Breast epithelium (tissue), 4 donors: ENCODE results near the gene RRP15. TPM values are rescaled to one million over a fixed set of nuclear protein-coding genes. Genes with fewer than 3 reads are reported as not detected.

ENCODE experiments used
- DNase-seq, 2 donors: peaks; one replicate each; pipeline ENCODE4 v3.0.0-alpha.2; 2019; ENCODE audit warnings: low spot score in 2 of 2
- H3K27ac ChIP-seq, 2 donors: fragments of 200-600 bp; sonication (generic) in 1 of 2; one replicate each; pipeline ENCODE4 v1.5.1; 2016 to 2019; ENCODE audit warnings: mild to moderate bottlenecking in 1 of 2
- H3K27me3 ChIP-seq, 2 donors: fragments of 200-600 bp; sonication (generic) in 1 of 2; one replicate each; pipeline versions ENCODE4 v1.5.1 to v1.6.0; 2017 to 2019; ENCODE audit warnings: control low read depth in 1 of 2, mild to moderate bottlenecking in 1 of 2
- H3K36me3 ChIP-seq: fragments of 200-600 bp; one replicate; pipeline ENCODE4 v1.5.1; 2019
- H3K4me1 ChIP-seq, 2 donors: fragments of 200-600 bp; sonication (generic); one replicate each; pipeline ENCODE4 v1.5.1; 2016 to 2019; ENCODE audit warnings: control low read depth in 1 of 2
- H3K4me3 ChIP-seq, 3 donors: fragments of 200-600 bp; sonication (generic); 1 replicate in 2 of 3; 2 replicates in 1 of 3; pipeline ENCODE4 v1.5.1; 2016 to 2019; ENCODE audit warnings: mild to moderate bottlenecking in 3 of 3, moderate library complexity in 2 of 3
- H3K9me3 ChIP-seq, 2 donors: fragments of 200-600 bp; sonication (generic) in 1 of 2; one replicate each; pipeline ENCODE4 v1.5.1; 2016 to 2019; ENCODE audit warnings: control low read depth in 1 of 2
- CTCF ChIP-seq, 3 donors: fragments of 450-650 bp; IDR thresholded peaks; one replicate each; pipeline ENCODE4 v1.5.1; 2016 to 2017; ENCODE audit warnings: antibody characterized with exemption in 3 of 3, mild to moderate bottlenecking in 3 of 3, moderate library complexity in 3 of 3
- POLR2A ChIP-seq: fragments of 450-650 bp; IDR thresholded peaks from one replicate; pipeline ENCODE4 v1.6.1; 2016; ENCODE audit warnings: antibody characterized with exemption, mild to moderate bottlenecking, moderate library complexity
- POLR2AphosphoS5 ChIP-seq, 3 donors: sonication (generic); formaldehyde crosslinking; IDR thresholded peaks; one replicate each; pipeline ENCODE4 v1.6.1; 2017; ENCODE audit warnings: antibody characterized with exemption in 3 of 3
- intact Hi-C: fragments of 100-400 bp; cut with DNase I; formaldehyde crosslinking; loops from one replicate; pipeline ENCODE4 v1.15.1; 2023; ENCODE audit warnings: low total_unique reads
- total RNA-seq, 3 donors: library from RNA; depleted of rRNA; stranded (reverse); fragments of >200 nt; gene quantifications; one replicate each; pipeline ENCODE4 v1.1.0, GENCODE V29; 2016

RRP15 gene
- total RNA-seq, 3 donors from 2014 or later = 6.2 to 8.8 (median 7.8) TPM

- peak; percentile 12 to 37 (median 19) for TF ChIP-seq POLR2AphosphoS5 (IDR thresholded peaks at IDR 0.05)
- no peak for TF ChIP-seq CTCF (IDR thresholded peaks at IDR 0.05)
- peak overlapping the region; percentile 89 to 92 for H3K27ac ChIP-seq
- peak in 1 of 2 donors; percentile 44 for DNase-seq
- H3K4me3 ChIP-seq = peak overlapping the region; percentile 60 to 86 (median 78)
- H3K4me1 ChIP-seq = no peaks in the 10 kb centered on the region
- no peaks in the 10 kb centered on the region for H3K36me3 ChIP-seq
- H3K27me3 ChIP-seq = no peaks in the 10 kb centered on the region
- H3K9me3 ChIP-seq = no peaks in the 10 kb centered on the region
- intact Hi-C loops = no loop called here
Measured at GRCh38 chr1:218346391-218347204, 61.5 kb downstream of the RRP15 start.

GRCh38 chr1:218347336-218347722 is 62.2 kb downstream of the RRP15 start:
- no peaks in the 10 kb centered on the region for H3K27me3 ChIP-seq
- TF ChIP-seq POLR2AphosphoS5 (IDR thresholded peaks at IDR 0.05) (no peak), CTCF (IDR thresholded peaks at IDR 0.05) (peak in 1 of 3 donors; percentile 25)
- peak overlapping the region; percentile 89 to 92 for H3K27ac ChIP-seq
- H3K36me3 ChIP-seq = no peaks in the 10 kb centered on the region
- no peak for DNase-seq
- H3K9me3 ChIP-seq = no peaks in the 10 kb centered on the region
- intact Hi-C loops = no loop called here
- H3K4me3 ChIP-seq = peak overlapping the region; percentile 60 to 86 (median 78)
- no peaks in the 10 kb centered on the region for H3K4me1 ChIP-seq

GRCh38 chr1:218347723-218348627 is 62.9 kb downstream of the RRP15 start:
- no peaks in the 10 kb centered on the region for H3K36me3 ChIP-seq
- no peaks in the 10 kb centered on the region for H3K9me3 ChIP-seq
- no peaks in the 10 kb centered on the region for H3K27me3 ChIP-seq
- H3K27ac ChIP-seq = peak overlapping the region; percentile 89 to 92
- no peaks in the 10 kb centered on the region for H3K4me1 ChIP-seq
- peak overlapping the region; percentile 60 to 86 (median 78) for H3K4me3 ChIP-seq
- DNase-seq = peak in 1 of 2 donors; percentile 41
- intact Hi-C loops = no loop called here
- TF ChIP-seq POLR2A (no peak), POLR2AphosphoS5 (IDR thresholded peaks at IDR 0.05) (no peak), CTCF (IDR thresholded peaks at IDR 0.05) (no peak)

- no peak for TF ChIP-seq POLR2AphosphoS5 (IDR thresholded peaks at IDR 0.05)
- TF ChIP-seq CTCF (IDR thresholded peaks at IDR 0.05) = no peak
- no peak for TF ChIP-seq POLR2A
- H3K4me1 ChIP-seq = no peaks in the 10 kb centered on the region
- no peaks in the 10 kb centered on the region for H3K9me3 ChIP-seq
Measured at GRCh38 chr1:218348628-218349071, 63.6 kb downstream of the RRP15 start.

More at GRCh38 chr1:218348628-218349071, 63.6 kb downstream of the RRP15 start:
- Histone ChIP-seq H3K27me3 (no peaks in the 10 kb centered on the region), H3K27ac (peak overlapping the region in 1 of 2 donors; percentile 89), H3K4me3 (peak overlapping the region in 2 of 3 donors; percentile 78 to 86), H3K36me3 (no peaks in the 10 kb centered on the region)
- intact Hi-C loops = no loop called here
- no peak for DNase-seq
